ENCODE data around the gene EXOC4. TPM values are rescaled to one million over a fixed set of nuclear protein-coding genes. Genes with fewer than 3 reads are reported as not detected.

Gene EXOC4
- total and polyA plus RNA-seq, 2 donors (not counting 3 experiments of a cell fraction or from before 2014, with no cell fraction given): 20.3 to 73.1 TPM

DNA sequence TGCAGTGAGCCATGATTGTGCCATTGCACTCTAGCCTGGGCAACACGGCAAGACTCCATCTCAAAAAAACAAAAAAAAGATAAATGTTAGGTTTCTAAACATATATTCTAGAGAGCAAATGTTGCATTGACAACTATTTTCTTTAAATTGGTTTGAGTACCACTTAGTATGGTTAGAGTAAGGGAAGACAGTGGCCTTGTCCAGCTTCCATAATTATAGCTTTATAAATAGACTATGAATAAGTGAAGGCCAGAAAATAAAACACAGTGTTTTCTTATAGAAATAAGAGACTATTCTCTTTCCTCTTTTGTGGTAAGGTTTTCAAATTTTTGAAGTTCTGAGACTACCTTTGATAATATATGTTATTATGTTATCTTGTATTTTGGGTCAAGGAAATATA is 50.5 kb downstream of the EXOC4 start:
- CTCF ChIA-PET: interaction anchor here (2.0 kb wide), 1 partner anchor 10 kb away, joined by 8 read pairs; no protein-coding TSS in a partner anchor
- DNase-seq (ENCODE audit: low read depth, low spot score) (no peak), FAIRE-seq (no peak)
- H3K79me2 ChIP-seq (ENCODE audit: control insufficient read depth, insufficient read depth, low read length): no peaks in the 10 kb centered on the region
- TF ChIP-seq FOS (IDR thresholded peaks at IDR 0.05; ENCODE audit: borderline replicate concordance, insufficient read depth, low read length) (no peak), POLR2AphosphoS5 (IDR thresholded peaks at IDR 0.05; ENCODE audit: insufficient read depth, low read depth, low read length) (no peak), MYC (IDR thresholded peaks at IDR 0.05; ENCODE audit: low read depth, low read length) (no peak), GATA2 (IDR thresholded peaks at IDR 0.05; ENCODE audit: insufficient read depth, insufficient read length, low read depth, low read length) (no peak), MAX (IDR thresholded peaks at IDR 0.05; ENCODE audit: insufficient read depth, insufficient read length) (no peak), JUN (IDR thresholded peaks at IDR 0.05; ENCODE audit: borderline replicate concordance, insufficient read depth, insufficient read length, low read depth) (no peak), EZH2 (IDR thresholded peaks at IDR 0.05; ENCODE audit: borderline replicate concordance, low read depth, low read length, severe bottlenecking) (no peak), CTCF (IDR thresholded peaks at IDR 0.05; ENCODE audit: extremely low read depth in 1 of 2, insufficient read depth in 1 of 2, low read depth in 1 of 2, low read length in 2 of 2) (no peak), POLR2A (IDR thresholded peaks at IDR 0.05; ENCODE audit: low read depth, low read length) (no peak)
- no TSS peak for BruUV-seq (replicated peaks)
- H3K4me1 ChIP-seq (ENCODE audit: control insufficient read depth, extremely low read depth, insufficient read depth, low read length): peaks cover 3% of the 10 kb centered on the region
- no peak overlapping the region for H3K9ac ChIP-seq (replicated peaks; ENCODE audit: extremely low read depth, insufficient read depth, low read length)
- H3K9me1 ChIP-seq (replicated peaks; ENCODE audit: control insufficient read depth, extremely low read depth, insufficient read depth, low read length): no peaks in the 10 kb centered on the region
- peaks cover 0 to 2% of the 10 kb centered on the region in 2 experiments for H3K36me3 ChIP-seq (ENCODE audit: control insufficient read depth in 2 of 2, extremely low read depth in 1 of 2, insufficient read depth in 2 of 2, low read length in 2 of 2)
- dilution Hi-C loops (cut with MboI; ENCODE audit: extremely low pct_ligation_motif_present, low sequenced_read_pairs): no loop called here
- no peak overlapping the region for H3K27ac ChIP-seq (ENCODE audit: insufficient read depth, low read depth, low read length)
- H3K9me3 ChIP-seq (replicated peaks; ENCODE audit: control insufficient read depth, insufficient read depth, low read length): no peaks in the 10 kb centered on the region
- intact Hi-C loops (cut with micrococcal nuclease): no loop called here
- H3K4me2 ChIP-seq (ENCODE audit: insufficient read depth, low read length): no peak overlapping the region
- no peak overlapping the region for H3K4me3 ChIP-seq (replicated peaks in 1 of 3; ENCODE audit: insufficient read depth in 1 of 3, low read depth in 1 of 3, low read length in 3 of 3)
- H3K27me3 ChIP-seq (ENCODE audit: control insufficient read depth in 2 of 2, insufficient read depth in 2 of 2, low read length in 2 of 2): no peaks in the 10 kb centered on the region
- H2AFZ ChIP-seq (ENCODE audit: low read depth, low read length): no peak overlapping the region
- no peaks in the 10 kb centered on the region for H4K20me1 ChIP-seq (replicated peaks; ENCODE audit: control insufficient read depth, extremely low read depth, insufficient read depth, low read length)
- POLR2A ChIA-PET: no interaction called here
